T-helper 2 cell treated with Interferon-gamma antibody and Interleukin-4, amounts not matched to agents 100 ng/mL and 5 ng/mL, for 36 hours (primary cell): ENCODE results near the gene A2M. TPM values are rescaled to one million over a fixed set of nuclear protein-coding genes. Genes with fewer than 3 reads are reported as not detected.

Experiments
- intact Hi-C: fragments of 100-400 bp; cut with micrococcal nuclease; formaldehyde crosslinking; loops from one replicate; pipeline ENCODE4 v1.15.1; 2023
- total RNA-seq: library from RNA; stranded (reverse); gene quantifications from 2 replicates; pipeline ENCODE4 v1.2.3, GENCODE V29; 2022

Gene A2M
- total RNA-seq, 1 donor from 2014 or later = not detected

GRCh38 chr12:9040484-9041186, 75.1 kb downstream of the A2M start:
- intact Hi-C loops = loop anchor here (10.0 kb wide), 1 partner anchor 386 kb away; no protein-coding TSS in a partner anchor

- intact Hi-C loops = loop anchor here (1.0 to 5.0 kb wide), 4 partner anchors 14 to 125 kb away; partner anchors contain the start of gene PHC1
These were observed 76.2 kb downstream of the A2M start for GRCh38 chr12:9039397-9039977.

GRCh38 chr12:9037431-9037830, 78.3 kb downstream of the A2M start:
- intact Hi-C loops = loop anchor here (5.0 kb wide), 1 partner anchor 40 kb away; no protein-coding TSS in a partner anchor

GRCh38 chr12:9036227-9036626, 79.5 kb downstream of the A2M start:
- intact Hi-C loops = loop anchor here (5.0 kb wide), 1 partner anchor 39 kb away; no protein-coding TSS in a partner anchor

- intact Hi-C loops = no loop called here
These were observed 81.6 kb downstream of the A2M start for GRCh38 chr12:9034095-9034494.

GRCh38 chr12:9033265-9033887, 82.3 kb downstream of the A2M start:
- intact Hi-C loops = no loop called here

- intact Hi-C loops = no loop called here
These were observed 83.3 kb downstream of the A2M start for GRCh38 chr12:9032202-9032964.

GRCh38 chr12:9030776-9031175, 84.9 kb downstream of the A2M start:
- intact Hi-C loops = no loop called here

- intact Hi-C loops = no loop called here
These were observed 88.3 kb downstream of the A2M start for GRCh38 chr12:9027161-9028059.

- intact Hi-C loops = loop anchor here (2.0 kb wide), 2 partner anchors 14 to 326 kb away; no protein-coding TSS in a partner anchor
These were observed 91.2 kb downstream of the A2M start for GRCh38 chr12:9024512-9024911.

GRCh38 chr12:9022592-9022991, 93.1 kb downstream of the A2M start:
- intact Hi-C loops = no loop called here

Other genes starting within 250 kb of the A2M start
- gene PHC1, start 201.4 kb downstream of the A2M start, total RNA-seq = 15.8 and 16.3 TPM in 2 replicates
- gene M6PR, start 166.3 kb downstream of the A2M start, total RNA-seq = 215 and 216 TPM in 2 replicates
- 3.5 TPM in 2 replicates for gene KLRG1, start 126.4 kb downstream of the A2M start, total RNA-seq
- not detected in 2 replicates for gene PZP, start 92.5 kb upstream of the A2M start, total RNA-seq